ENCODE results near the gene TGFB1I1. TPM values are rescaled to one million over a fixed set of nuclear protein-coding genes. Genes with fewer than 3 reads are reported as not detected.

Gene TGFB1I1
- total RNA-seq, 6 experiments from 2014 or later, result 163 to 209 (median 191) TPM

DNA sequence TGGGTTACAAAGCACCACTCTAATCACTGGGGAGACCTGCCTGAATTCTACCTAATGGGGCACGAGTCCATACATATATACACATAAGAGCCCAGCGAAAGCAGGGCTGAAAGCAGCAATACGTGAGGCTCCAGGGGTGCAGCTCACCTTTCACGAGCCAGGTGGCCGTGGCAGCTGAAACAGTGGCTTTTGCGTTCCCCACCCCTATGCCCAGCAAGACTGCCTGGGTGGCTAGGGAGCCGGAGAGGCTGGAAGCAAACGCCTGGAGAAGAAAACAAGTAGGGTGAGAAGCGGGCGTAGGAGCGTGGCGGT lies 35.6 kb downstream of the TGFB1I1 start:
- Mint-ChIP-seq H3K36me3 (ENCODE audit: low read depth) (peaks cover 13% of the 10 kb centered on the region), H3K27me3 (ENCODE audit: insufficient read depth) (peaks cover 4% of the 10 kb centered on the region), H3K4me3 (peak overlapping the region; percentile 98), H3K9me3 (peaks cover 6% of the 10 kb centered on the region), H3K4me1 (ENCODE audit: low read depth) (peaks cover 28% of the 10 kb centered on the region), H3K27ac (peak overlapping the region; percentile 100)
- no peak for DNase-seq
- TF ChIP-seq, protein P1, sequence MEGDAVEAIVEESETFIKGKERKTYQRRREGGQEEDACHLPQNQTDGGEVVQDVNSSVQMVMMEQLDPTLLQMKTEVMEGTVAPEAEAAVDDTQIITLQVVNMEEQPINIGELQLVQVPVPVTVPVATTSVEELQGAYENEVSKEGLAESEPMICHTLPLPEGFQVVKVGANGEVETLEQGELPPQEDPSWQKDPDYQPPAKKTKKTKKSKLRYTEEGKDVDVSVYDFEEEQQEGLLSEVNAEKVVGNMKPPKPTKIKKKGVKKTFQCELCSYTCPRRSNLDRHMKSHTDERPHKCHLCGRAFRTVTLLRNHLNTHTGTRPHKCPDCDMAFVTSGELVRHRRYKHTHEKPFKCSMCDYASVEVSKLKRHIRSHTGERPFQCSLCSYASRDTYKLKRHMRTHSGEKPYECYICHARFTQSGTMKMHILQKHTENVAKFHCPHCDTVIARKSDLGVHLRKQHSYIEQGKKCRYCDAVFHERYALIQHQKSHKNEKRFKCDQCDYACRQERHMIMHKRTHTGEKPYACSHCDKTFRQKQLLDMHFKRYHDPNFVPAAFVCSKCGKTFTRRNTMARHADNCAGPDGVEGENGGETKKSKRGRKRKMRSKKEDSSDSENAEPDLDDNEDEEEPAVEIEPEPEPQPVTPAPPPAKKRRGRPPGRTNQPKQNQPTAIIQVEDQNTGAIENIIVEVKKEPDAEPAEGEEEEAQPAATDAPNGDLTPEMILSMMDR (IDR thresholded peaks at IDR 0.05), result no peak

DNA sequence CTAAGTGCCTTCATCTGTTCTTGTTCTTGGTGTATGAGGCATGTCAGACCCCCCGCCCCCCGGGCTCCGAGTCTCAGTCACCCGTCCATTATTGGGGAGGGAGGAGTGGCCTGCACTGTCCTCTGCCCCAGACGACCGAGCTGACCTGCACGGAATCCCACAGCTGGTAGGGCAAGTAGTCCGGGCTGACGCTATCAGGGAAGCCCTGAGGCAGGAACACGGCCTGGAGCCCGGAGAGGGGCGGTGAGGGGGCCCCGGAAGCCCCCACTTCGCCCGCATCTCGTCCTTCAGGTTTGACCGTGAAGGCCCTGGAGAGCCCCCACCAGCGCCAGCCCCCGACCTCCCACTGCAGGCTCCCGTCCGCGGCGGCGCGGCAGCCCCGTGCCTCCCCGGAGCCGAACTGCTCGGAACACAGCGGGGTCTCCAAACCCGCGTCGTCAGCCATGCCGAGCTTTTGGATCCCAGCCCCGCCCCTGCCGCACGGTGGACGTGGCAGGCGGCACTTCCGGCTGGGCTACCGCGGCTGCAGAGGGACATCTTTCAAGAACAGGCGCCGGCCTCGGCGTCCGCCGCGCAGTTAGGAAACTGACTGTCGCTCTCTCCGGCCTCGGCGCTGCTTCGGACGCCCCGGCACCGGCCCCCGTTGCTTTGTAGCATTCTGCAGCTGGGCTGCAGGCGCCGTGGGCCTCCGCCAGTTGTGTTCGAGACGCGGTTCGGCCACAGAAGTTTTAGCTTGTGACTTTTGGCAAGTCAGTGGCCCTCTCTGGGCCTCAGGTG lies 36.2 kb downstream of the TGFB1I1 start, which contains the start of gene RUSF1:
Gene RUSF1, minus strand, starts transcription at position 463 of the 777 bp plus-strand sequence. Its CDS starts 18 bp downstream, at position 445.
- TF ChIP-seq, protein P1 (IDR thresholded peaks at IDR 0.05), result 0 out of 2 replicates have a peak, but pooled peaks have one; percentile 14
- Mint-ChIP-seq H3K4me1 (ENCODE audit: low read depth) (peaks cover 28% of the 10 kb centered on the region), H3K9me3 (peaks cover 11% of the 10 kb centered on the region)

GRCh38 chr16:31508706-31509195 lies 36.8 kb downstream of the TGFB1I1 start:
- Mint-ChIP-seq H3K4me1 (ENCODE audit: low read depth) (peaks cover 31% of the 10 kb centered on the region), H3K27ac (peak overlapping the region; percentile 100), H3K27me3 (ENCODE audit: insufficient read depth) (peaks cover 4% of the 10 kb centered on the region), H3K36me3 (ENCODE audit: low read depth) (peaks cover 13% of the 10 kb centered on the region), H3K9me3 (peaks cover 11% of the 10 kb centered on the region), H3K4me3 (peak overlapping the region; percentile 98)
- TF ChIP-seq, protein P1 (IDR thresholded peaks at IDR 0.05), result no peak
- peak; percentile 33 for DNase-seq

More for the DNA sequence above, 36.2 kb downstream of the TGFB1I1 start, which contains the start of gene RUSF1:
- DNase-seq, result peak; percentile 79
- Mint-ChIP-seq H3K27me3 (ENCODE audit: insufficient read depth) (peaks cover 4% of the 10 kb centered on the region), H3K36me3 (ENCODE audit: low read depth) (peaks cover 13% of the 10 kb centered on the region), H3K27ac (peak within 1 kb of the TSS; percentile 100), H3K4me3 (peak within 1 kb of the TSS; percentile 98)

- H3K27me3 Mint-ChIP-seq (ENCODE audit: insufficient read depth), result peaks cover 8% of the 10 kb centered on the region
- peaks cover 27% of the 10 kb centered on the region for H3K4me1 Mint-ChIP-seq (ENCODE audit: low read depth)
- TF ChIP-seq, protein P1 (IDR thresholded peaks at IDR 0.05), result no peak
- peak; percentile 82 for DNase-seq
- peaks cover 17% of the 10 kb centered on the region for H3K9me3 Mint-ChIP-seq
- no peak overlapping the region for H3K4me3 Mint-ChIP-seq
- peaks cover 10% of the 10 kb centered on the region for H3K36me3 Mint-ChIP-seq (ENCODE audit: low read depth)
- no peak overlapping the region; the same call in 1 of the 2 replicates for H3K27ac Mint-ChIP-seq
These were observed 41.2 kb downstream of the TGFB1I1 start for GRCh38 chr16:31513126-31513525.

GRCh38 chr16:31513884-31514283 lies 41.9 kb downstream of the TGFB1I1 start:
- no peak overlapping the region for H3K27ac Mint-ChIP-seq
- TF ChIP-seq, protein P1 (IDR thresholded peaks at IDR 0.05), result no peak
- peaks cover 17% of the 10 kb centered on the region for H3K9me3 Mint-ChIP-seq
- peaks cover 8% of the 10 kb centered on the region for H3K27me3 Mint-ChIP-seq (ENCODE audit: insufficient read depth)
- no peak overlapping the region; the same call in 1 of the 2 replicates for H3K4me3 Mint-ChIP-seq
- no peak for DNase-seq
- peaks cover 22% of the 10 kb centered on the region for H3K4me1 Mint-ChIP-seq (ENCODE audit: low read depth)
- H3K36me3 Mint-ChIP-seq (ENCODE audit: low read depth), result peaks cover 6% of the 10 kb centered on the region

All from HFFc6 (cell line).